Measurements from ENCODE around the gene ORAI2.
"Not testable (repeated sequence)": the region's sequence is repeated elsewhere in the genome, so short reads cannot be mapped to it uniquely, and the experiment has no call there.

Gene ORAI2

DNA sequence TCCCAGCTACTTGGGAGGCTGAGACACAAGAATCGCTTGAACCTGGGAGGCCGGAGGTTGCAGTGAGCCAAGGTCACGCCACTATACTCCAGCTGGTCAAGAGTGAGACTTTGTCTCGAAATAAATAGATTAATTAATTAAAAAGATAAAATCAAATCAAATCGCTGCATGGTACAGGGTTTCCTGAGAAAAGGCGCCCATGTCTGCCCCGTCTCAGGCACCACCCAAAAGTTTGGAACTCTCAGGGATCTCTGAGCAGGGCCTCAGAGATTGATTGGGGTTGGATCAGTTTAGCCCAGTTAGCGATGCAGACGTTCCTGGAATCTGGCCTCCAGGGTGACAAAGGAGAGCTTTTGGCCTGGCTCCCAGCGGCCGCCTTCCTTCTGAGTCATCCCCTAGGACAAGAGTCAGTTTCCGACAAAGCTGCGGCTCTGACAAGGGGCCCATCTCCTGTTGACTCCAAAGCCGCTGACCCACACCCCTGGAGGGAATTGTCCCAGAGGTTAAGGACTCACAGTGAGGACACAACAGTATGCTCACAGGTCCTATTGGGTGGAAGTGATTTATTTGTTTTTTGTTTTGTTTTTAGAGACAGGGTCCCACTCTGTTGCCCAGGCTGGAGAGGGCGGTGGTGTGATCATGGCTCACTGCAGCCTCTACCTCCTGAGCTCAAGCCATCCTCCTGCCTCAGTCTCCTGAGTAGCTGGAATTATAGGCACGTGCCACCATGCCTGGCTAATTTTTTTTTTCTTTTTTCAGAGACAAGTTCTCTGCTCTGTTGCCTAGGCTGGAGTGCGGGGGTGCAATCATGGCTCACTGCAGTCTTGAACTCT, 6.8 kb downstream of the ORAI2 start:
- Mint-ChIP-seq H3K9me3 (no peaks in the 10 kb centered on the region), H3K4me3 (no peak overlapping the region)

DNA sequence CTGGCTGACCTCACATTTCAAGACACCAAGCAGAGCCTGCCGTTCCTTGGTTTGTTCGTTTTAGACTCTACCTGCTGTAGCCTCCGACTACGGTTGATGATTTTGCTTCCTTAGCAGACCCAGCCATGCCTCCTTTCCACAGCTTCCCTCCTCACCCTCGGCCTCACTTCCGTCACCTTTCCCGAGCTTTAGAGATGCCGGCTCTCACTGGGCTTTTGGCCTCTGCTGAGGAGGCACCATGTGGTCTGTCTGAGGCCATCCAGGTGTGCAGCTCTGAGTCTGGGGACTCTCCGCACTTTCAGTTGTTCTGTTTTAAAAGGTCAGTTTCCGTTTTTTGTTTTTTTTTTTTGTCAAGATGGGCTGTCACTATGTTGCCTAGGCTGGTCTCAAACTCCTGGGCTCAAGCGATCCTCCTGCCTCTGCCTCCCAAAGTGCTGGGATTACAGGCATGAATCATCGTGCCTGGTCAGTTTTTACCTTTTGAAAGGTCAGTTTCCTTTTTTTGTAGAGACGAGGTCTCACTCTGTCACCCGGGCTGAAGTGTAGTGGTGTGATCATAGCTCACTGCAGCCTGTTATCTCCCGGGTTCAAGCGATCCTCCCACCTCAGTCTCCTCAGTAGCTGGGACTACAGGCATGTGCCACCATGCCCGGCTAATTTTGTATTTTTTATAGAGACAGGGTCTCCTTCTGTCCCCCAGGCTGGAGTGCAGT, 11.7 kb downstream of the ORAI2 start:
- no peak for ATAC-seq (replicated peaks)
- H3K36me3 Mint-ChIP-seq (ENCODE audit: insufficient read depth), result peaks cover 25% of the 10 kb centered on the region

More for the DNA sequence above, 6.8 kb downstream of the ORAI2 start:
- ATAC-seq (replicated peaks), result no peak
- Mint-ChIP-seq H3K27ac (no peak overlapping the region), H3K27me3 (no peaks in the 10 kb centered on the region), H3K4me1 (ENCODE audit: low read depth in 2 of 2) (peaks cover 0 to 5% of the 10 kb centered on the region in 2 donors), H3K36me3 (ENCODE audit: insufficient read depth) (peaks cover 35% of the 10 kb centered on the region)
- DNase-seq, result no peak

DNA sequence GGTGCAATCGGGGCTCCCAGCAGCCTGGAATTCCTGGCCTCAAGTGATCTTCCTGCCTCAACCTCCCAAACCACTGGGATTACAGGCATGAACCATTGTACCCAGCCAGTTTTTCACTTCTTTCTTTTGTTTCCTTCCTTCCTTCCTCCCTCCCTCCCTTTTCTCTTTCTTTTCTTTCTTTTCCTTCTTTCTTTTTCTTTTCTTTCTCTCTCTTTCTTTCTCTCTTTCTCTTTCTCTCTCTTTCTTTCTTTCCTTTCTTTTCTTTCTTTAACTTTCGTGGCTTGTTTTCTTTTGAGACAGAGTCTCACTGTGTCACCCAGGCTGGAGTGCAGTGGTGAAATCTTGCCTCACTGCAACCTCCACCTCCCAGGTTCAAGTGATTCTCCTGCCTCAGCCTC, 12.3 kb downstream of the ORAI2 start:
- no peak for ATAC-seq (replicated peaks)
- H3K4me3 Mint-ChIP-seq, result no peak overlapping the region
- H3K9me3 Mint-ChIP-seq, result no peaks in the 10 kb centered on the region
- no peaks in the 10 kb centered on the region for H3K4me1 Mint-ChIP-seq (ENCODE audit: low read depth in 2 of 2)
- no peaks in the 10 kb centered on the region for H3K27me3 Mint-ChIP-seq
- H3K36me3 Mint-ChIP-seq (ENCODE audit: insufficient read depth), result peaks cover 21% of the 10 kb centered on the region
- H3K27ac Mint-ChIP-seq, result peak overlapping the region in 1 of 2 donors; percentile 49
- no peak for DNase-seq

More for the DNA sequence above, 11.7 kb downstream of the ORAI2 start:
- Mint-ChIP-seq H3K9me3 (no peaks in the 10 kb centered on the region), H3K4me3 (peak overlapping the region in 1 of 2 donors; percentile 23), H3K4me1 (ENCODE audit: low read depth in 2 of 2) (no peaks in the 10 kb centered on the region), H3K27ac (no peak overlapping the region), H3K27me3 (no peaks in the 10 kb centered on the region)
- DNase-seq, result no peak

DNA sequence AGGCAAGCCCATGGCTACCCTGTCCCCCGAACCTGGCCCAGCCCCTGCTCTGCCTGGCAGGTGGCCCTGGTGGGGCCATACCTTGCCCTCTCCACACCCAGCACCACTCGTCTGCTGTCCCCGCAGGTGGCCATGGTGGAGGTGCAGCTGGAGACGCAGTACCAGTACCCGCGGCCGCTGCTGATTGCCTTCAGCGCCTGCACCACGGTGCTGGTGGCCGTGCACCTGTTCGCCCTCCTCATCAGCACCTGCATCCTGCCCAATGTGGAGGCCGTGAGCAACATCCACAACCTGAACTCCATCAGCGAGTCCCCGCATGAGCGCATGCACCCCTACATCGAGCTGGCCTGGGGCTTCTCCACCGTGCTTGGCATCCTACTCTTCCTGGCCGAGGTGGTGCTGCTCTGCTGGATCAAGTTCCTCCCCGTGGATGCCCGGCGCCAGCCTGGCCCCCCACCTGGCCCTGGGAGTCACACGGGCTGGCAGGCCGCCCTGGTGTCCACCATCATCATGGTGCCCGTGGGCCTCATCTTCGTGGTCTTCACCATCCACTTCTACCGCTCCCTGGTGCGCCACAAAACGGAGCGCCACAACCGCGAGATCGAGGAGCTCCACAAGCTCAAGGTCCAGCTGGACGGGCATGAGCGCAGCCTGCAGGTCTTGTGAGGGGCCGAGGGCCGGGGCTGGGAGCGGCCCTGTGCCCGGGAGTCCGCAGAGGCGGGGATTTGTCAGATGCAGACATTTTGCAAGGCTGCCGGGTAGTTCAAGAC, 13.2 kb downstream of the ORAI2 start:
- Mint-ChIP-seq H3K9me3 (no peaks in the 10 kb centered on the region), H3K27ac (peak overlapping the region; percentile 32 to 49), H3K36me3 (ENCODE audit: insufficient read depth) (peaks cover 18% of the 10 kb centered on the region), H3K4me3 (no peak overlapping the region), H3K27me3 (no peaks in the 10 kb centered on the region), H3K4me1 (ENCODE audit: low read depth in 2 of 2) (no peaks in the 10 kb centered on the region)
- ATAC-seq (replicated peaks), result no peak
- DNase-seq, result no peak

DNA sequence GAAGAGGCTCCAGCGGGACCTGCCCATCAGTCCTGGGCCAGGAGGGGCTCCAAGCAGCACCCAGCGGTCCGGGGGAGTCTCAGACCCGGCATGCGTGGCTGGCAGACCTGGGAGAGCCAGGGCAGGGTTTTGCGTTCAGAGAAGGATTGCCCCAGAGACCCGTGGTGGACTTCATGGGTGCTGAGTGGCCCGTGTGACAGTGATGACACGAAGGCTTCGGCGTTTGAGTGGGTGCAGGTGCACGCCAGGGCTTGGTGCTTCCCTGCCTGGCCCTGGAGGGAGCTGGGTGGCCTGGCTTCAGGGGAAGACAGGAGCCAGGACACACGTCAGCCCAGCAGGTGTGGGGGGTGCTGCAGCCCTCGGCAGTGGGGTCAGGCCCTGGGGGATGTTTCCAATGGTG, 13.9 kb downstream of the ORAI2 start:
- no peak for DNase-seq
- H3K9me3 Mint-ChIP-seq, result no peaks in the 10 kb centered on the region
- no peaks in the 10 kb centered on the region for H3K27me3 Mint-ChIP-seq
- peaks cover 17% of the 10 kb centered on the region for H3K36me3 Mint-ChIP-seq (ENCODE audit: insufficient read depth)
- no peak for ATAC-seq (replicated peaks)
- H3K4me3 Mint-ChIP-seq, result no peak overlapping the region
- no peaks in the 10 kb centered on the region for H3K4me1 Mint-ChIP-seq (ENCODE audit: low read depth in 2 of 2)
- no peak overlapping the region for H3K27ac Mint-ChIP-seq

DNA sequence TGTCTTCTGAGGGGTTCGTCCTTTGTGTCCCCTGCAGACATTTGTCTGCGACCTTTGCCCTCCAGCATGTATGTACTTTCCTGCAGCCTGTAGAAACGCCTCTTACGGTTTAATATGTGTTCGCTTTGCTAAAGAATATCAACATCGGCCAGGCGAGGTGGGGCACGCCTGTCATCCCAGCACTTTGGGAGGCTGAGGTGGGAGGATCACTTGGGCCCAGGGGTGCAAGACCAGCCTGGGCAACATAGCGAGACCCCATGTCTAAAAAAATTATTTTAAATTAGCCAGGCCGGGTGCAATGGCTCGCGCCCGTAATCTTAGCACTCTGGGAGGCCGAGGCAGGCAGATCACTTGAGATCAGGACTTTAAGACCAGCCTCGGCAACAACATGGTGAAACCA, 15.8 kb downstream of the ORAI2 start:
- DNase-seq (no peak), ATAC-seq (replicated peaks) (no peak)

DNA sequence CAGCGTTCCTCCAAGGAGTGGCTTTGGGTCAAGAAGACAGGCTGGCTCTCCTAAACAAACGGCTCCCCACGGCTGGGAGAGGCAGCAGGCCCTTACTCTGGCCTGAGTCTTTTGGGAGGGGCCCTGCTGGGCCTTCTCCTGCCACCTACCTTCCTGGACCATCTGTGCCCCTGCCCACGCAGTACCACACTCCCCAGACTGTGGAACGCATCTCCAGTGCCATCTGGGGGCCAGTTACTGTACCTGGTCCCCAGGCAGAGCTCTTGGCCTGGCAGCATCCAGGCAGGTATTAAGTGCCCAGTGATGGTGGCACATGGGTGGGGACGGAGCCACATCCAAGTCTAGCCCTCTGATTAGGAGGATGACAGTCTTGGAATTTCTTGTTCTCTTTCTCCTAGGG, 16.9 kb downstream of the ORAI2 start:
- no peak overlapping the region for H3K4me3 Mint-ChIP-seq
- peaks cover 0 to 3% of the 10 kb centered on the region in 2 donors for H3K4me1 Mint-ChIP-seq (ENCODE audit: low read depth in 2 of 2)
- peak; percentile 43 to 45 (median 45) for DNase-seq
- no peaks in the 10 kb centered on the region for H3K27me3 Mint-ChIP-seq
- no peaks in the 10 kb centered on the region for H3K9me3 Mint-ChIP-seq
- peak overlapping the region in 1 of 2 donors; percentile 77 for H3K27ac Mint-ChIP-seq
- ATAC-seq (replicated peaks), result peak; percentile 92
- H3K36me3 Mint-ChIP-seq (ENCODE audit: insufficient read depth), result peaks cover 19% of the 10 kb centered on the region

More for the DNA sequence above, 15.8 kb downstream of the ORAI2 start:
- peaks cover 15% of the 10 kb centered on the region for H3K36me3 Mint-ChIP-seq (ENCODE audit: insufficient read depth)
- H3K9me3 Mint-ChIP-seq, result no peaks in the 10 kb centered on the region
- no peak overlapping the region for H3K4me3 Mint-ChIP-seq
- no peaks in the 10 kb centered on the region for H3K4me1 Mint-ChIP-seq (ENCODE audit: low read depth in 2 of 2)
- no peaks in the 10 kb centered on the region for H3K27me3 Mint-ChIP-seq
- H3K27ac Mint-ChIP-seq, result no peak overlapping the region

DNA sequence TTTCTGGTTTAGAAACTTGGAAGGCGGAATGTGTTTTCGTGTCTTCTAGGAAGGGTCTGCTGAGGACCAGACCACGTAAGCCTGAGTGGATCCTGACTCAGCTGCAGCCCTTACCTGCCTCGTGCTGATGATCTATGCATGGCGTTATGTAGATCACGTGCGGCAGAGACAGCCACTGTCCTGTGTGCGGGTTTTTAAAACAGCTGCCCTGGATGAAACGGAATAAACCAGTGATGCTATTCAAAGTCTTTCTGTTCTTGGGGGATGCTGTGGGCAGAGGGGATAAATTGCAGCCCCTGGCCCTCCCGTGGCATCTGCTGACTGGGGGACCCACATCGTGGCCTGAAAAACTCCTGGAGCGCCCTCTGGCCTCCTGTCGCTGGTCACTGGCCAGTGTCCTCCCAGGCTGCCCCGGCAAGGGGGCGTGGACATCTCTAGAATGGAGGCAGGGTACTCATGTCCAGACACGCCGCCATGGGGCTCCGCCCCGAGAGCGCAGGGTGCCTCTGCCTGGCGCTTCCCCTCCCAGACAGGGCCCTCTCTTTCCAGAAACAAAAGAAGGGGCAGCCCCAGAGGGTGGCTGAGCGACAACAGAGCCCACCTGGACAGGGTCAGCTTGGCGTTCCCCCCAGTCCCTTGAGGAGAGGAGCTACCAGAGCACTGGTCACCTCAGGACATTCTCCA, 18.1 kb downstream of the ORAI2 start:
- ATAC-seq (replicated peaks), result no peak
- Mint-ChIP-seq H3K4me3 (no peak overlapping the region), H3K27me3 (no peaks in the 10 kb centered on the region), H3K36me3 (ENCODE audit: insufficient read depth) (peaks cover 23% of the 10 kb centered on the region), H3K9me3 (no peaks in the 10 kb centered on the region), H3K27ac (no peak overlapping the region), H3K4me1 (ENCODE audit: low read depth in 2 of 2) (peaks cover 0 to 3% of the 10 kb centered on the region in 2 donors)
- DNase-seq, result no peak

DNA sequence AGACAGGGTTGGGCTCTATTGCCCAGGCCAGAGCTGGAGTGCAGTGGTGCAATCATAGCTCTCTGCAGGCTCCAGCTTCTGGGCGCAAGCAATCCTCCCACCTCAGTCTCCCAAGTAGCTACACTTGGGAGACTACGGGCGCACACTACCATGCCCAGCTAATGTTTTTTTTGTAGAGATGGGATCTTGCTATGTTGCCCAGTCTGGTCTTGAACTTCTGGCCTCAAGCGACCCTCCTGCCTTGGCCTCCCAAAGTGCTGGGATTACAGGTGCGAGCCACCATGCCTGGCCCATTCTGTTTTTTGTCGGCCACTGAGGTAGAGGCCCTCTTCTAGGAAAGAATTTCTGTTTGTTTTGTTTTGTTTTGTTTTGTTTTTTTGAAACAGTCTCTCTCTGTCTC, 19.1 kb downstream of the ORAI2 start:
- H3K4me1 Mint-ChIP-seq (ENCODE audit: low read depth in 2 of 2), result peaks cover 0 to 3% of the 10 kb centered on the region in 2 donors
- H3K27ac Mint-ChIP-seq, result peak overlapping the region in 1 of 2 donors; percentile 35
- H3K9me3 Mint-ChIP-seq, result no peaks in the 10 kb centered on the region
- peaks cover 28% of the 10 kb centered on the region for H3K36me3 Mint-ChIP-seq (ENCODE audit: insufficient read depth)
- ATAC-seq (replicated peaks), result no peak
- H3K4me3 Mint-ChIP-seq, result no peak overlapping the region
- no peaks in the 10 kb centered on the region for H3K27me3 Mint-ChIP-seq
- no peak for DNase-seq

DNA sequence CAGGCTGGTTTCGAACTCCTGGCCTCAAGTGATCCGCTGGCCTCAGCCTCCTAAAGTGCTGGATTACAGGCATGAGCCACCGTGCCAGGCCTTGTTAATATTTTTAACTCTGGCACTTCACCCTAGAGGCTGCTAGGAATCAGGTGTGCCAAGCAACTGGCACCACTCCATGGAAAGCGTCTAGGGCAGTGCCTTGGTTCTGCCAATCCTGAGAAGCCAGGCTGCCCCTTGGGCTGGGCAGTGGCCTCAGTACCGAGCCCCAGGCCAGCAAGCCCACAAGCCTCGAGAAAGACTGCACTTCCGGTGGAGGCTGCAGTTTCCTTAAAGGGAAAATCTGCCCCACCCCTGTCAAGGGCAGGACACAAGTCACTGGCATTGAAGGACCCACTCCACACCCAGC, 19.9 kb downstream of the ORAI2 start:
- DNase-seq, result no peak
- H3K4me1 Mint-ChIP-seq (ENCODE audit: low read depth in 2 of 2), result peaks cover 0 to 3% of the 10 kb centered on the region in 2 donors
- H3K27ac Mint-ChIP-seq, result peak overlapping the region in 1 of 2 donors; percentile 35

DNA sequence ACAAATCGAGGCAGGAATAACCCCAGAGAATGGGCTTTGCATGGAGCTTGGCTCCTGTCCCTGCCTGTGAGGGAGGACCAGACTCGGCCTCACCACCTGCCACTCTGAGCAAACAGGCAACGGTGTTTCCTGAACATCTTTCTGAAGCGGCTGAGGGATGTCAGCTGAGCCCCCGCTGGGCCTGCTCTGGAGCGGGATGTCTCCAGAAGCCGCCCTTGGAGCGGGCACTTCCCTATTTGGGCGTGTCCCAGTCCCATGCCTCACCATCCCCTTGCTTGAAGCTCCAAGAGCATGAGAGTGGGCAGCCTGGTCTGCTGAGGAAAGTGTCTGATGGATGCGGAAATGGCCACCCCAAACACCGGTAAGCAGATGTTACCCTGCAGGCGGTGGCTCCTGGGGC, 21.1 kb downstream of the ORAI2 start:
- H3K4me3 Mint-ChIP-seq, result no peak overlapping the region

More for the DNA sequence above, 19.9 kb downstream of the ORAI2 start:
- no peak overlapping the region for H3K4me3 Mint-ChIP-seq
- H3K36me3 Mint-ChIP-seq (ENCODE audit: insufficient read depth), result peaks cover 37% of the 10 kb centered on the region
- no peaks in the 10 kb centered on the region for H3K27me3 Mint-ChIP-seq
- no peak for ATAC-seq (replicated peaks)
- no peaks in the 10 kb centered on the region for H3K9me3 Mint-ChIP-seq

DNA sequence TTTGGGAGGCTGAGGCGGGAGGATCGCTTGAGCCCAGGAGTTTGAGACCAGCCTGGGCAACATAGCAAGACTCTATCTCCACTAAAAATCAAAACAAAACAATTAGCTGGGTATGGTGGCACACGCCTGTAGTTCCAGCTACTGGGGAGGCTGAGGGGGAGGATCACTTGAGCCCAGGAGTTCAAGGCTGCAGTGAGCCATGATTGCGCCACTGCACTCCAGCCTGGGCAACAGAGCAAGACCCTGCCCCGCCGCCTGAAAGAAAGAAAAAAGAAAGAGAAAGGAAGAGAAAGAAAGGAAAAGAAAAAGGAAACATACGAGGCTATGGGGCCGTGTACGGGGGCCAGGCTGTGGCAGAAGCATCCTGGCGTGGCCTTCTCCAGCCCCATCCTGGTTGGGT, 21.6 kb downstream of the ORAI2 start:
- not testable (repeated sequence) for ATAC-seq (replicated peaks); H3K4me3 Mint-ChIP-seq; H3K27ac Mint-ChIP-seq; H3K4me1 Mint-ChIP-seq (ENCODE audit: low read depth in 2 of 2); DNase-seq; H3K9me3 Mint-ChIP-seq; H3K27me3 Mint-ChIP-seq
- H3K36me3 Mint-ChIP-seq (ENCODE audit: insufficient read depth), result peaks cover 46% of the 10 kb centered on the region

More for the DNA sequence above, 21.1 kb downstream of the ORAI2 start:
- no peak overlapping the region for H3K27ac Mint-ChIP-seq
- H3K27me3 Mint-ChIP-seq, result no peaks in the 10 kb centered on the region
- H3K36me3 Mint-ChIP-seq (ENCODE audit: insufficient read depth), result peaks cover 46% of the 10 kb centered on the region
- DNase-seq (no peak), ATAC-seq (replicated peaks) (no peak)
- peaks cover 0 to 3% of the 10 kb centered on the region in 2 donors for H3K4me1 Mint-ChIP-seq (ENCODE audit: low read depth in 2 of 2)
- H3K9me3 Mint-ChIP-seq, result no peaks in the 10 kb centered on the region

DNA sequence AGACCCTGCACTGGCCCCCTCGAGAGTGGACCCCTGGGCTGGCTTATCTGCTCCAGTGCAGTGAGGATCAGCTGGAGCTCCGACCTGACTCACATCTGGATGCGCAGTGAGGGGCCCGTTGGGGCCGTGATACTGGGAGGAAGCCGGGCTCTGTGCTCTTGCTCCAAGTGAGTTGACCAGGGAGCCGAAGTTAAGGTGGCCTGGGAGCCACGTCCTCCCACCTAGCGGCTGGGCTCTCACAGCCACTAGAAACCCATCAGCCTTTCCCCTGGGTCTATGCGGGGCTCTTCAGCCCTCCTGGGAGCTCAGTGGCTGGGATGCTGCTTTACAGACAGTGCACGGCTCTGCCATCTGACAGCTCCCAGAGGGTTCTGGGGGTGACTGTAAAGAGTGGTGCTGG, 22.2 kb downstream of the ORAI2 start:
- ATAC-seq (replicated peaks), result no peak
- Mint-ChIP-seq H3K4me3 (no peak overlapping the region), H3K27ac (no peak overlapping the region), H3K4me1 (ENCODE audit: low read depth in 2 of 2) (peaks cover 0 to 3% of the 10 kb centered on the region in 2 donors), H3K36me3 (ENCODE audit: insufficient read depth) (peaks cover 46% of the 10 kb centered on the region), H3K9me3 (no peaks in the 10 kb centered on the region), H3K27me3 (no peaks in the 10 kb centered on the region)
- no peak for DNase-seq

Data from effector memory CD8-positive, alpha-beta T cell (primary cell).